ENCODE measurements around the gene CYSTM1. TPM values are rescaled to one million over a fixed set of nuclear protein-coding genes. Genes with fewer than 3 reads are reported as not detected.

The CYSTM1 gene
- total and polyA plus RNA-seq, 4 donors: 8.1 to 45.7 (median 23.4) TPM

GRCh38 chr5:140240987-140241706 is 66.2 kb downstream of the CYSTM1 start (continued):
- TF ChIP-seq REST (IDR thresholded peaks at IDR 0.05): no peak

DNA sequence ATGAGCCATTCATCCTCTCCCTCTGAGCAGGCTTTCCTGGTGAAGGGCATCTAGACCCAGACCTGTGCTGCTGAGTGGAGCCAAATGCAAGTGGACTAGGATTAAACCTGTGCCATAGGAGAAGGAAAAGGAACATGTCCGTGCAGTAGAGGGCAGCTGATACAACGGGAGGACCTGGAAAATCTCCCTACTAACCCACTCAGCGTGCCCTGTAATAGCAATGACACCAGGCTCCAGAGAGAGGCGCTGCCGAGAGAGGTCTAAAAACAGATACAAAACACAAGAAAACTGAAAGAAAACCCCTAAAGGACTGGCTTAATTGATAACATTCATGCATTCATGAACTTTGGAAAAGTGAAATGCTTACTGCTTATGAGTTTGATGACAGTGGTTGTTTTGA is 67.1 kb downstream of the CYSTM1 start:
- Histone ChIP-seq H3K4me1 (ENCODE audit: control insufficient read depth in 4 of 4, insufficient read depth in 4 of 4, low read length in 3 of 4) (peaks cover 4 to 19% (median 17%) of the 10 kb centered on the region in 4 donors), H3K27ac (ENCODE audit: low read depth in 1 of 2, low read length in 2 of 2) (no peak overlapping the region), H3K9ac (ENCODE audit: low read depth in 1 of 2, low read length in 2 of 2) (no peak overlapping the region), H3K4me3 (ENCODE audit: low read depth in 1 of 3, low read length in 3 of 3) (no peak overlapping the region), H3K27me3 (ENCODE audit: control insufficient read depth in 4 of 4, insufficient read depth in 4 of 4, low read length in 3 of 4) (no peaks in the 10 kb centered on the region), H3K36me3 (ENCODE audit: control insufficient read depth in 4 of 4, insufficient read depth in 3 of 4, low read depth in 1 of 4, low read length in 3 of 4) (peaks cover 0 to 8% (median 3%) of the 10 kb centered on the region in 4 donors), H3K9me3 (ENCODE audit: control insufficient read depth in 4 of 4, low read length in 3 of 4) (no peaks in the 10 kb centered on the region)
- no peak for TF ChIP-seq HNF4A (conservative IDR thresholded peaks at IDR 0.05)
- TF ChIP-seq NR2F2 (IDR thresholded peaks at IDR 0.05): no peak
- TF ChIP-seq GABPA (IDR thresholded peaks at IDR 0.05 in 1 of 2, conservative IDR thresholded peaks at IDR 0.05 in 1 of 2): no peak
- WGBS: 83% methylated on average over 5 of the region's 5 CpGs
- DNase-seq (ENCODE audit: low spot score): no peak

DNA sequence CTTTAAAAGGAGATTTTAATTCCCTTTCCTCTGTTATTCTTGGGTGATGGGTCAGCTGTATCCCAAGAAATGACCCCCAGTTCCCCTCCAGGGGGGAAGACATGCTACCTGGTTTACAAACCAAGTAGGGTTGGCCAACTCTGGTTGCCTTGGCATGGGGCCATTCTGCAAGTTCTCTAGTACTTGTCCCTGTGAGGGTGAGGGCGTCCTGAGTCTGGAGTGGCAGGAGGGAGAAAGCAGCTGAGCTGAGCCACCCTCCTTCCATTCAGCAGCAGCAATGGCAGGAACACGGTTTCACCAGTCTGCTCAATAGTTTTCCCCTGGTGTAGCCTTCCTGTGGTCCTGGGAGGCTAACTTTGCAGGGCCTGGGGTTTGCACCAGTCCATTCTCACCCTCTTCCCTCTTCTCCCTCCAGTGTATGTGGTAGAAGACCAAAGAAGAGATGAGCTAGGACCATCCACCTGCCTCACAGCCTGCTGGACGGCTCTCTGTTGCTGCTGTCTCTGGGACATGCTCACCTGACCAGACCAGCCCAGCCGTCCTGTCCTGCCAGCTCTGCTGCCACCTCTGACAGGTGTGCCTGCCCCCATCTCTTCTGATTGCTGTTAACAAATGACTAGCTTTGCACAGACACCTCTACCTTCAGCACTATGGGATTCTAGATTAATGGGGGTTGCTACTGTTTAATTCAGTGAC is 68.0 kb downstream of the CYSTM1 start:
- WGBS: 83% methylated on average over 4 of the region's 4 CpGs
- H3K9ac ChIP-seq (ENCODE audit: low read depth in 1 of 2, low read length in 2 of 2): no peak overlapping the region
- H3K27me3 ChIP-seq (ENCODE audit: control insufficient read depth in 4 of 4, insufficient read depth in 4 of 4, low read length in 3 of 4): no peaks in the 10 kb centered on the region
- no peaks in the 10 kb centered on the region for H3K9me3 ChIP-seq (ENCODE audit: control insufficient read depth in 4 of 4, low read length in 3 of 4)
- no peak for DNase-seq (ENCODE audit: low spot score)
- H3K27ac ChIP-seq (ENCODE audit: low read depth in 1 of 2, low read length in 2 of 2): no peak overlapping the region
- H3K4me3 ChIP-seq (ENCODE audit: low read depth in 1 of 3, low read length in 3 of 3): no peak overlapping the region
- H3K36me3 ChIP-seq (ENCODE audit: control insufficient read depth in 4 of 4, insufficient read depth in 3 of 4, low read depth in 1 of 4, low read length in 3 of 4): peaks cover 0 to 8% (median 3%) of the 10 kb centered on the region in 4 donors
- H3K4me1 ChIP-seq (ENCODE audit: control insufficient read depth in 4 of 4, insufficient read depth in 4 of 4, low read length in 3 of 4): peaks cover 4 to 19% (median 17%) of the 10 kb centered on the region in 4 donors
- no peak for TF ChIP-seq MAX (IDR thresholded peaks at IDR 0.05)
- no peak for TF ChIP-seq JUND (IDR thresholded peaks at IDR 0.05)
- no peak for TF ChIP-seq REST (IDR thresholded peaks at IDR 0.05)
- TF ChIP-seq HNF4G (IDR thresholded peaks at IDR 0.05): no peak
- TF ChIP-seq FOXA2 (IDR thresholded peaks at IDR 0.05): no peak
- TF ChIP-seq FOXA1 (IDR thresholded peaks at IDR 0.05): no peak
- TF ChIP-seq HNF4A (conservative IDR thresholded peaks at IDR 0.05): no peak
- TF ChIP-seq RXRA (IDR thresholded peaks at IDR 0.05): no peak
- no peak for TF ChIP-seq YY1 (IDR thresholded peaks at IDR 0.05)
- no peak for TF ChIP-seq NR2F2 (IDR thresholded peaks at IDR 0.05)
- TF ChIP-seq ATF3 (IDR thresholded peaks at IDR 0.05): no peak
- TF ChIP-seq TAF1 (conservative IDR thresholded peaks at IDR 0.05): no peak
- no peak for TF ChIP-seq RAD21 (IDR thresholded peaks at IDR 0.05)
- no peak for TF ChIP-seq SP1 (IDR thresholded peaks at IDR 0.05)
- TF ChIP-seq, protein P1, sequence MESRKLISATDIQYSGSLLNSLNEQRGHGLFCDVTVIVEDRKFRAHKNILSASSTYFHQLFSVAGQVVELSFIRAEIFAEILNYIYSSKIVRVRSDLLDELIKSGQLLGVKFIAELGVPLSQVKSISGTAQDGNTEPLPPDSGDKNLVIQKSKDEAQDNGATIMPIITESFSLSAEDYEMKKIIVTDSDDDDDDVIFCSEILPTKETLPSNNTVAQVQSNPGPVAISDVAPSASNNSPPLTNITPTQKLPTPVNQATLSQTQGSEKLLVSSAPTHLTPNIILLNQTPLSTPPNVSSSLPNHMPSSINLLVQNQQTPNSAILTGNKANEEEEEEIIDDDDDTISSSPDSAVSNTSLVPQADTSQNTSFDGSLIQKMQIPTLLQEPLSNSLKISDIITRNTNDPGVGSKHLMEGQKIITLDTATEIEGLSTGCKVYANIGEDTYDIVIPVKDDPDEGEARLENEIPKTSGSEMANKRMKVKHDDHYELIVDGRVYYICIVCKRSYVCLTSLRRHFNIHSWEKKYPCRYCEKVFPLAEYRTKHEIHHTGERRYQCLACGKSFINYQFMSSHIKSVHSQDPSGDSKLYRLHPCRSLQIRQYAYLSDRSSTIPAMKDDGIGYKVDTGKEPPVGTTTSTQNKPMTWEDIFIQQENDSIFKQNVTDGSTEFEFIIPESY (IDR thresholded peaks at IDR 0.05): no peak
- no peak for TF ChIP-seq GABPA (IDR thresholded peaks at IDR 0.05 in 1 of 2, conservative IDR thresholded peaks at IDR 0.05 in 1 of 2)
- TF ChIP-seq, protein P2, sequence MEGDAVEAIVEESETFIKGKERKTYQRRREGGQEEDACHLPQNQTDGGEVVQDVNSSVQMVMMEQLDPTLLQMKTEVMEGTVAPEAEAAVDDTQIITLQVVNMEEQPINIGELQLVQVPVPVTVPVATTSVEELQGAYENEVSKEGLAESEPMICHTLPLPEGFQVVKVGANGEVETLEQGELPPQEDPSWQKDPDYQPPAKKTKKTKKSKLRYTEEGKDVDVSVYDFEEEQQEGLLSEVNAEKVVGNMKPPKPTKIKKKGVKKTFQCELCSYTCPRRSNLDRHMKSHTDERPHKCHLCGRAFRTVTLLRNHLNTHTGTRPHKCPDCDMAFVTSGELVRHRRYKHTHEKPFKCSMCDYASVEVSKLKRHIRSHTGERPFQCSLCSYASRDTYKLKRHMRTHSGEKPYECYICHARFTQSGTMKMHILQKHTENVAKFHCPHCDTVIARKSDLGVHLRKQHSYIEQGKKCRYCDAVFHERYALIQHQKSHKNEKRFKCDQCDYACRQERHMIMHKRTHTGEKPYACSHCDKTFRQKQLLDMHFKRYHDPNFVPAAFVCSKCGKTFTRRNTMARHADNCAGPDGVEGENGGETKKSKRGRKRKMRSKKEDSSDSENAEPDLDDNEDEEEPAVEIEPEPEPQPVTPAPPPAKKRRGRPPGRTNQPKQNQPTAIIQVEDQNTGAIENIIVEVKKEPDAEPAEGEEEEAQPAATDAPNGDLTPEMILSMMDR (IDR thresholded peaks at IDR 0.05; ENCODE audit: low read depth, low read length, missing input control): no peak
